HepG2 (cell line): ENCODE data around the gene UTS2R. TPM values are rescaled to one million over a fixed set of nuclear protein-coding genes. Genes with fewer than 3 reads are reported as not detected.
A peak's percentile ranks its signal among the peaks of the same experiment; 100 is the strongest.

ENCODE experiments used
- ARID4A ChIP-seq: sonication (generic); formaldehyde crosslinking; IDR thresholded peaks from 2 replicates; pipeline ENCODE4 v1.5.0; 2020; ENCODE audit warnings: mild to moderate bottlenecking, missing genetic modification reagents, borderline replicate concordance
- HNF4G ChIP-seq, 2 experiments: sonication (generic) in 1 of 2; formaldehyde crosslinking in 1 of 2; IDR thresholded peaks; 2 replicates each; pipeline versions ENCODE4 v1.4.0 to v1.6.1; 2011 to 2020; ENCODE audit warnings: borderline replicate concordance in 2 of 2, low read depth in 2 of 2, mild to moderate bottlenecking in 2 of 2, low read length in 1 of 2, missing genetic modification reagents in 1 of 2, moderate library complexity in 1 of 2
- MAFG ChIP-seq: sonication (generic); formaldehyde crosslinking; IDR thresholded peaks from 2 replicates; pipeline ENCODE4 v1.5.1; 2020; ENCODE audit warnings: mild to moderate bottlenecking, missing genetic modification reagents
- MTA3 ChIP-seq: sonication (generic); formaldehyde crosslinking; IDR thresholded peaks from 2 replicates; pipeline ENCODE4 v1.4.0; 2020; ENCODE audit warnings: missing genetic modification reagents
- MTERF4 ChIP-seq: sonication (generic); formaldehyde crosslinking; IDR thresholded peaks from 2 replicates; pipeline ENCODE4 v1.8.0; 2023; ENCODE audit warnings: mild to moderate bottlenecking, missing genetic modification reagents
- RAD21 ChIP-seq: fragments of 450-650 bp; formaldehyde crosslinking; IDR thresholded peaks from 2 replicates; pipeline ENCODE4 v1.5.0; 2020; ENCODE audit warnings: mild to moderate bottlenecking
- RBFOX2 ChIP-seq: fragments of 200-400 bp; formaldehyde crosslinking; IDR thresholded peaks from 2 replicates; pipeline ENCODE4 v1.6.1; 2017; ENCODE audit warnings: low read depth, mild to moderate bottlenecking, low read length
- RORA ChIP-seq: sonication (generic); formaldehyde crosslinking; IDR thresholded peaks from 2 replicates; pipeline ENCODE4 v1.5.0; 2020; ENCODE audit warnings: mild to moderate bottlenecking, missing genetic modification reagents, moderate library complexity
- SALL2 ChIP-seq: sonication (generic); formaldehyde crosslinking; IDR thresholded peaks from 2 replicates; pipeline ENCODE4 v1.8.1; 2023; ENCODE audit warnings: mild to moderate bottlenecking, missing genetic modification reagents, inconsistent platforms
- THAP8 ChIP-seq: sonication (generic); formaldehyde crosslinking; IDR thresholded peaks from 2 replicates; pipeline ENCODE4 v1.5.1; 2020; ENCODE audit warnings: missing genetic modification reagents, mild to moderate bottlenecking, borderline replicate concordance
- ZC3H4 ChIP-seq: sonication (generic); formaldehyde crosslinking; IDR thresholded peaks from 2 replicates; pipeline ENCODE4 v1.4.0; 2020; ENCODE audit warnings: missing genetic modification reagents, borderline replicate concordance
- ZFAT ChIP-seq: sonication (generic); formaldehyde crosslinking; conservative IDR thresholded peaks from 2 replicates; pipeline ENCODE4 v1.8.1; 2023; ENCODE audit warnings: missing genetic modification reagents, inconsistent platforms
- ZNF235 ChIP-seq: sonication (generic); formaldehyde crosslinking; IDR thresholded peaks from 2 replicates; pipeline ENCODE4 v1.8.1; 2023; ENCODE audit warnings: mild to moderate bottlenecking, missing genetic modification reagents, borderline replicate concordance
- ZNF382 ChIP-seq: sonication (generic); formaldehyde crosslinking; IDR thresholded peaks from 2 replicates; pipeline ENCODE4 v1.5.0; 2020; ENCODE audit warnings: missing genetic modification reagents, mild to moderate bottlenecking, borderline replicate concordance
- ZNF576 ChIP-seq: sonication (generic); formaldehyde crosslinking; IDR thresholded peaks from 2 replicates; pipeline ENCODE4 v1.4.0; 2020; ENCODE audit warnings: mild to moderate bottlenecking, missing genetic modification reagents
- ZNF619 ChIP-seq: sonication (generic); formaldehyde crosslinking; IDR thresholded peaks from 2 replicates; pipeline ENCODE4 v1.4.0; 2020; ENCODE audit warnings: mild to moderate bottlenecking, missing genetic modification reagents
- ZNF710 ChIP-seq: sonication (generic); formaldehyde crosslinking; IDR thresholded peaks from 2 replicates; pipeline ENCODE4 v1.5.0; 2020; ENCODE audit warnings: mild to moderate bottlenecking, missing genetic modification reagents, borderline replicate concordance
- ZNF792 ChIP-seq: IDR thresholded peaks from 2 replicates; pipeline ENCODE4 v1.6.1; 2016
- polyA plus RNA-seq, 8 experiments: library from polyadenylated mRNA; depleted of rRNA in 3 of 8; stranded (reverse) in 7 of 8; unstranded in 1 of 8; fragments of >200 nt; fragmentation: Illumina TruSeq in 4 of 8; extraction: Trizol in 4 of 8; gene quantifications; 2 replicates each; pipeline versions ENCODE4 v1.2.1 to v1.2.3, GENCODE V29; 2011 to 2016; ENCODE audit warnings: low read depth in 4 of 8, missing spikeins in 1 of 8, mixed read lengths in 1 of 8; ENCODE audit not compliant: insufficient read depth in 1 of 8
- total RNA-seq, 5 experiments: library from RNA; depleted of rRNA; stranded (reverse); fragments of >200 nt; fragmentation: Illumina TruSeq; extraction: Trizol; gene quantifications; 2 replicates each; pipeline ENCODE4 v1.2.3, GENCODE V29; 2016; ENCODE audit warnings: low read depth in 1 of 5

Gene UTS2R
- total and polyA plus RNA-seq, 2 of the 13 experiments (the other 11 are each of a cell fraction or from before 2014, with no cell fraction given), result 0.13 to 0.15 TPM

GRCh38 chr17:82325286-82326180 is 46.0 kb upstream of the UTS2R start (continued):
- TF ChIP-seq ARID4A (CRISPR knock-in tag), result peak; percentile 92
- TF ChIP-seq MAFG (CRISPR knock-in tag), result peak; percentile 46; the same call in 1 of the 2 replicates
- TF ChIP-seq MTA3 (CRISPR knock-in tag), result no peak
- TF ChIP-seq ZC3H4 (CRISPR knock-in tag), result no peak
- TF ChIP-seq RAD21 (CRISPR knock-in tag), result no peak; the same call in 1 of the 2 replicates
- TF ChIP-seq THAP8 (CRISPR knock-in tag), result no peak
- TF ChIP-seq ZNF710, result no peak
- TF ChIP-seq ZNF619, result no peak
- no peak for TF ChIP-seq ZFAT (CRISPR knock-in tag)
- TF ChIP-seq ZNF382, result no peak
- TF ChIP-seq SALL2 (CRISPR knock-in tag), result peak; percentile 39; the same call in 1 of the 2 replicates
- TF ChIP-seq MTERF4 (CRISPR knock-in tag), result 0 out of 2 replicates have a peak, but pooled peaks have one; percentile 70
- peak; percentile 58; the same call in 1 of the 2 replicates for TF ChIP-seq RBFOX2
- TF ChIP-seq ZNF792 (CRISPR knock-in tag), result peak; percentile 33; the same call in 1 of the 2 replicates
- TF ChIP-seq ZNF576 (CRISPR knock-in tag), result 0 out of 2 replicates have a peak, but pooled peaks have one; percentile 33
- TF ChIP-seq RORA (CRISPR knock-in tag), result no peak
- no peak for TF ChIP-seq ZNF235
- TF ChIP-seq HNF4G (IDR thresholded peaks at IDR 0.05; ENCODE audit: borderline replicate concordance, low read depth, low read length), result peak; percentile 86
- TF ChIP-seq HNF4G (CRISPR knock-in tag; IDR thresholded peaks at IDR 0.05; ENCODE audit: borderline replicate concordance, low read depth), result peak; percentile 75
